HCT116 (cell line): ENCODE measurements around the gene FOXN3.
"Not testable (repeated sequence)": the region's sequence is repeated elsewhere in the genome, so short reads cannot be mapped to it uniquely, and the experiment has no call there.

ENCODE experiments used
- CTCF ChIP-seq, 3 experiments: fragments of 200-600 bp in 1 of 3; sonication (generic) in 1 of 3; IDR thresholded peaks in 2 of 3; conservative IDR thresholded peaks in 1 of 3; 2 replicates each; pipeline ENCODE4 v1.5.1; 2012 to 2017; ENCODE audit warnings: low read depth in 2 of 3, low read length in 2 of 3, antibody characterized with exemption in 1 of 3, borderline replicate concordance in 1 of 3, control low read depth in 1 of 3, mild to moderate bottlenecking in 1 of 3, mixed read lengths in 1 of 3, mixed run types in 1 of 3, moderate library complexity in 1 of 3; ENCODE audit not compliant: insufficient read depth in 1 of 3
- EZH2 ChIP-seq: fragments of 200-600 bp; sonication (generic); IDR thresholded peaks from 2 replicates; pipeline ENCODE4 v1.6.1; 2017; ENCODE audit warnings: antibody characterized with exemption, mixed run types
- EZH2phosphoT487 ChIP-seq: fragments of 200-600 bp; IDR thresholded peaks from 2 replicates; pipeline ENCODE4 v1.6.1; 2018; ENCODE audit warnings: antibody characterized with exemption, borderline replicate concordance
- JUND ChIP-seq: IDR thresholded peaks from 2 replicates; pipeline ENCODE4 v1.6.1; 2012
- POLR2A ChIP-seq: IDR thresholded peaks from 2 replicates; pipeline ENCODE4 v1.7.0; 2011; ENCODE audit warnings: borderline replicate concordance; ENCODE audit not compliant: insufficient read depth, insufficient read length; ENCODE audit errors: extremely low read depth
- POLR2AphosphoS5 ChIP-seq: IDR thresholded peaks from 2 replicates; pipeline ENCODE4 v1.6.1; 2011; ENCODE audit warnings: mild to moderate bottlenecking, low read depth, low read length, moderate library complexity
- TF ChIP-seq, protein P1 (sequence below): IDR thresholded peaks from 2 replicates; pipeline ENCODE4 v1.6.1; 2012; ENCODE audit warnings: low read depth

DNA sequence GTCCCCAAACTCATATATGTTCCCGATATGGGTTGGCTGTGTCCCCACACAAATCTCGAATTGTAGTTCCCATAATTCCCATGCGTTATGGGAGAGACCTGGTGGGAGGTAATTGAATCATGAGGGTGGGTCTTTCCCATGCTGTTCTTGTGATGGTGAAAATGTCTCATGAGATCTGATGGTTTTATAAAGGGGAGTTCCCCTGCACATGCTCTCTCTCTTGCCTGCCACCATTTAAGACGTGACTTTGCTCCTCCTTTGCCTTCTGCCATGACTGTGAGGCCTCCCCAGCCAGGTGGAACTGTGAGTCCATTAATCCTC is 166.4 kb downstream of the FOXN3 start:
- not testable (repeated sequence) for TF ChIP-seq CTCF (IDR thresholded peaks at IDR 0.05 in 2 of 3, conservative IDR thresholded peaks at IDR 0.05 in 1 of 3; ENCODE audit: borderline replicate concordance in 1 of 3, insufficient read depth in 1 of 3, low read depth in 2 of 3, low read length in 2 of 3); POLR2A; EZH2; EZH2phosphoT487; POLR2AphosphoS5; JUND
- TF ChIP-seq, protein P1, sequence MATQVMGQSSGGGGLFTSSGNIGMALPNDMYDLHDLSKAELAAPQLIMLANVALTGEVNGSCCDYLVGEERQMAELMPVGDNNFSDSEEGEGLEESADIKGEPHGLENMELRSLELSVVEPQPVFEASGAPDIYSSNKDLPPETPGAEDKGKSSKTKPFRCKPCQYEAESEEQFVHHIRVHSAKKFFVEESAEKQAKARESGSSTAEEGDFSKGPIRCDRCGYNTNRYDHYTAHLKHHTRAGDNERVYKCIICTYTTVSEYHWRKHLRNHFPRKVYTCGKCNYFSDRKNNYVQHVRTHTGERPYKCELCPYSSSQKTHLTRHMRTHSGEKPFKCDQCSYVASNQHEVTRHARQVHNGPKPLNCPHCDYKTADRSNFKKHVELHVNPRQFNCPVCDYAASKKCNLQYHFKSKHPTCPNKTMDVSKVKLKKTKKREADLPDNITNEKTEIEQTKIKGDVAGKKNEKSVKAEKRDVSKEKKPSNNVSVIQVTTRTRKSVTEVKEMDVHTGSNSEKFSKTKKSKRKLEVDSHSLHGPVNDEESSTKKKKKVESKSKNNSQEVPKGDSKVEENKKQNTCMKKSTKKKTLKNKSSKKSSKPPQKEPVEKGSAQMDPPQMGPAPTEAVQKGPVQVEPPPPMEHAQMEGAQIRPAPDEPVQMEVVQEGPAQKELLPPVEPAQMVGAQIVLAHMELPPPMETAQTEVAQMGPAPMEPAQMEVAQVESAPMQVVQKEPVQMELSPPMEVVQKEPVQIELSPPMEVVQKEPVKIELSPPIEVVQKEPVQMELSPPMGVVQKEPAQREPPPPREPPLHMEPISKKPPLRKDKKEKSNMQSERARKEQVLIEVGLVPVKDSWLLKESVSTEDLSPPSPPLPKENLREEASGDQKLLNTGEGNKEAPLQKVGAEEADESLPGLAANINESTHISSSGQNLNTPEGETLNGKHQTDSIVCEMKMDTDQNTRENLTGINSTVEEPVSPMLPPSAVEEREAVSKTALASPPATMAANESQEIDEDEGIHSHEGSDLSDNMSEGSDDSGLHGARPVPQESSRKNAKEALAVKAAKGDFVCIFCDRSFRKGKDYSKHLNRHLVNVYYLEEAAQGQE: not testable (repeated sequence)
